Stimulated activated CD8-positive, alpha-beta memory T cell treated with anti-CD3 and anti-CD28 coated beads, Interleukin-4, amount 100 ng/mL, for 4 hours (primary cell): ENCODE results near the gene RNASET2.

Experiments
- DNase-seq, 2 donors: peaks; one replicate each; pipeline ENCODE4 v3.0.0-alpha.2; 2020; ENCODE audit warnings: low read depth in 2 of 2, low spot score in 1 of 2

Gene RNASET2

DNA sequence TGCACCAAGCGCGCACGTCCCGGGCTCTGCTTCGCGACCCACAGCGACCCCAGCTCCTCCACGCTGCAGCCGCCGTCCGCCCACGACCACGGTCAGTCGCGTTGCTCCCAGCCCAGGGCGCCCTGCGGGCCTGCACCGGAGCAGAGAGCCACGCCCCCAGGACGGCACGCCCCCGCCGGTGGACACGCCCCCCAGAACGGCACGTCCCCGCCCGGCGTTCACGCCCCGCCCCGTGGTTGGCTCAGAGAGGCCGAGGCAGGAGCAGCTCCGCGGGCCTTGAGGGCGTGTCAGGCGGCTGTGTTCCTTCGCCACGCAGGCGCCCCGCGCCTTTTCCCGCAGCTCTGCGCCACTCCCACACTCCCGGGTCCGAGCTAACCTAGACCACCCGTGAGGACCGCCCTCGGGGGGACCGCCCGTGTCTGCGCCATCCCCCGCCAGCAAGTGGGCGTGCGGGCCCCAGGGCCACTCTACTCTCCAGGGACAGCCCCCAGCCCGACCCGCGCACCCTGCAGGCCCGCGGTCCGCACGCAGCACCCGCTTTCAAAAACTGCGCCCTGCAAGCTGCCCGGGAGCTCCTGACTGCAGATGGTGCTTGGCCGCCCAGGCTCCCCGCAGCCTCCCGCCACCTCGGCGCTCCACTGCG lies at the start of gene RNASET2:
Gene RNASET2, minus strand, starts transcription at position 107 of the 643 bp plus-strand sequence. CDS start 368 bp downstream, outside the sequence.
- DNase-seq, result peak; percentile 92 to 99

GRCh38 chr6:167005350-167006159 lies 49.2 kb upstream of the RNASET2 start:
- no peak for DNase-seq

DNA sequence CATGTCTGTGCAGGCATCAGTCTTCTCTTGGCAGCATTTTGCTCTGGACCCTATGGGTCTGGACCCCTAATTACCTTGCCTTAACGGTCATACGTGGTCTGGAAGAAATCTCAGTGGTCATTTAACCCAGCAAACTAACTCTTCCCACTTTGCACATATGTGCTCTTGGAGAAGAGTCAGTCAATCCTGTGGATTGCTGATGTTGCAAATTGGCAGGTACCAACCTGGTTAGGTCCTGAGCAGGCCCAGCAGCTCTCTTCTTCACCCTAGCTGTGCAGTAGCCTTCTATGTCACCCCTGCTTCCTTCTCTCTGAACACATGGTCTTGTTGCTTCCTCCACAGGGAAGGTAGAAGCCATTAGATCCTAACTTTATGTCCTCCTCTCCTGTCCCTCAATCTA lies 44.4 kb upstream of the RNASET2 start:
- no peak for DNase-seq

- DNase-seq, result no peak
These were observed 43.5 kb upstream of the RNASET2 start for GRCh38 chr6:166999884-167000253.

DNA sequence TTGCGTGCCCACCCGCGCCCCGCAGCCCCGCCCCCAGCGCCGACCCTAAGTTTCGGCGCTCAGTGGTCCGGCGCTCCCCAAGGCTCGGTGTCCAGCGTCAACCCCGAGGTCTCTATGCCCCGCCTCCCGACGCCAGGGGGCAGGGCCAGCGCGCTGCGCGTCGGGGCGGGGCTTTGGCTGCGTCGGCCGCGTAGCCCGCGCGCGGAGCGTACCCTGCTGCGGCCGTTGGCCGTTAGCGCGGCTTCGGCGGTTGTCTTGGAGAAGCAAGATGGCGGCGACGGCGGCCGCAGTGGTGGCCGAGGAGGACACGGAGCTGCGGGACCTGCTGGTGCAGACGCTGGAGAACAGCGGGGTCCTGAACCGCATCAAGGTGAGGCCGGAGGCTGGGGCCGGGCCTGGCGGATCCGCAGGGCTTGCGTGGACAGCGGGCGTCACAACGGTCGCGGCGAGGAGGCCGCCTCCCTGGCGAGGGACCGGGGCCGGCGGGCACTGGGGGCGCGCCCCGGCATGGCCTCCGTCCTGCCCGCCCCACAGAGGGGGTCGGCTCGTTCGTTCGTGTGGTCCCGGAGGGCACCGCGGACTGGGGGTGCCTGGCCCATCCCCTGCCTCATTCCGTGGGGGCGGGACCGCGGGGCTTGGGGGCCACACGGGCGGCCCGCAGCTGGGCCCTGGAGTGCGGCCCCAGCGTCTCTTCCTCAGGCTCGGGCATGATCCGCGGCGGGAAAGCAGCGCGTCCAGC lies 43.0 kb upstream of the RNASET2 start, which contains the start of gene CEP43:
Gene CEP43, plus strand, starts transcription at position 253 of the 739 bp plus-strand sequence. Its CDS starts 16 bp downstream, at position 269.
- DNase-seq, result peak; percentile 55 to 85

- no peak for DNase-seq
These were observed 42.1 kb upstream of the RNASET2 start for GRCh38 chr6:166998256-166999144.

GRCh38 chr6:166997768-166998255 lies 41.5 kb upstream of the RNASET2 start:
- DNase-seq, result no peak

- DNase-seq, result no peak
These were observed 41.0 kb upstream of the RNASET2 start for GRCh38 chr6:166997348-166997747.

DNA sequence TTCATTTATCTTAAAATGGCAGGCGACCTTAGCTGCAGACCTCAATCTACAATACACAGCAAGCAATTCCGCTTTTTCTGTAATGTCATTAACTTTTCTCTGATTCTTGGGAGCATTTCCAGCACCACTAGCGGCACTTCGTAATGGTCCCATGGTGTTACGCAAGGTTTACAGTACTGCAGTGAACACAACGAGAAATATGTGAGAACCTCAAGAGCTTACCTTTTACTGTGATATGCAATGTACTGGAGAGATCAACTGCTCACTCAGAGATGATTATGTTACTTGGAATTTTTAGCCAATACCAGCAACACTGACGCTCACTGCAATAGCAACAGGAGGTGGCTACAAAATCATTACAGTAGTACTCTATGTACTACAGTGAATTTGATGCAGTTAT lies 40.1 kb upstream of the RNASET2 start:
- DNase-seq, result no peak

GRCh38 chr6:166989427-166990032 lies 33.2 kb upstream of the RNASET2 start:
- peak in 1 of 2 donors; percentile 21 for DNase-seq

DNA sequence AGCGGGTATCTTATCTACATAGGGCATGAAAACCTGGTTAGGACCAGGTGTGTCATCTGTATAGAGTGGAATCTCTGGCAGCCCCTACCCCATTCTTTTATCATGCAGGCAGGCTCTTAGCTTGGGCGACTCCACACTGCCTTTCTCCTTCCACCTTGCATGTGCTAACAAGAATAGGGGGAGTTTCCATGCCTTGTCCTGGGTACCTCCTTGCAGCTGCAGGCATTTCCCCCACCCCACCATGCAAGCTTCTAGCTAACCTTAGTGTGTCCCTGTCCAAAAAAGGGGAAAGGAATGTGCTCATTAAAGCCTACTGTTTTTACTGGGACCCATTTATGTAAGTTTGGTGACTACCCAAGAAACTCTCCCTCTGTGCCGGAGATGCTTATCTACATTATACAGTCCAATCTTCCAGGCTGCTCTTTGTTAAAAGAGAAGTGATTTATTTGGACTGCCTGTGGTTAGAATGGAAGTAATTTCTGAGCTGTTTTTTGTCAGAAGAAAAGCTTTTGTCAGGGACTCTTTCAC lies 32.4 kb upstream of the RNASET2 start:
- no peak for DNase-seq

GRCh38 chr6:166987930-166988329 lies 31.6 kb upstream of the RNASET2 start:
- DNase-seq, result no peak

- DNase-seq, result no peak
These were observed 31.1 kb upstream of the RNASET2 start for GRCh38 chr6:166987448-166987847.

DNA sequence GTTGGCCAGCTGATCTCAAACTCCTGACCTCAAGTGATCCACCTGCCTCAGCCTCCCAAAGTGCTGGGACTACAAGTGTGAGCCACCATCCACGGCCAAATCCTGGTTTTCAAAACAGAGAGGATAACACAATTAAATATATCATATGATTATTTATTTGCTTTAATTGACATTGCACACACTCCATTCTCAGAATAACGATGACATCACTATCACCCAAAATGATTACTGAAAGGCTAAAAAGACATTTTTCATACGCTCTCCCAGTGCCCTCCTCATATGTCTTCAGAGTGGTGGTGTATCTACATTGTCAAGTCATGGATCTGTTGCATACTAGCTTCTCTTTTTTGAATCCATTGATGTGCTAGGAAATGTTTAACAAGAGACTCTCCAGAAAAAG lies 24.4 kb upstream of the RNASET2 start:
- DNase-seq, result no peak

DNA sequence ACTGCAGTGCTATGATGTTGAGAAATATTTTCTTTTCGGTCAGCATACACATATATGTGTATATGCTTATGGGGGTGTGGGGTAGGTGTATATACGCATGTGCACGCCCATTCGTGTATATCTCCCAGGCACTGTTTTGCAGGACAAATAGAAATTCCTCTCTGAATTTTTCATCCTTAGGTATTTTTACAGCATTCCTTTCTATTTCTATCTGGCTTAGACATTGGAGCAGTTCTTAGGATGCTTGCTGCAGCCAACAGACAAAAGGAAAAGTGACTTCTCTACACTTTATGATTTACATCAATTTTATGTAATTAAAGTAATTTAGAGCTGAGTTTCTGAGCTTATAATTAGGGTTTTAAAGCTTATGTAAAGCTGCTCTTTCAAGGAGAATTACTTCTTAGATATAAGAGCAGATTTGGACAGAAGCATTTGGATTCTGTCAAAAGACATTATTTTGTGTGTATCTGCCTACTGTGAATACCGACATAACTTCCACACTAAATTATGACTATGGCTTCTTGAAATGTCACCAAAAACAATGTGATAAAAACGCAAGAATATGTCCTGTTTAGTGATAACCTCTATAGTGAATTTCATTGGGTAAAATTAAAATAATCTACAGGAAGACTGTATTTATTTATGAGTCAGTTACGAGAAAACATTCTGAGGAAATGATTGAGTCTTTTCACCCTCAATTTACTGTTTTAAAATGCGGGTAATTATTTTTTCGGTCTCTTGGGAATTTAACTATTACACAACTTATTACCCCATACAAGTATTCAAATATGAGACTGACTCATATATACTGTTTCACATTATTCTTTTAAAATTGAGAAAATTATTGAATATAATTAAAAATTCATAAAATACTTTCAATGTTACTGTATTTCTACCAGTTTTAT lies 21.5 kb upstream of the RNASET2 start:
- no peak for DNase-seq

- no peak for DNase-seq
These were observed 20.3 kb upstream of the RNASET2 start for GRCh38 chr6:166976636-166977035.

- no peak for DNase-seq
These were observed 15.8 kb upstream of the RNASET2 start for GRCh38 chr6:166972101-166972500.

- no peak for DNase-seq
These were observed 14.9 kb upstream of the RNASET2 start for GRCh38 chr6:166971271-166971670.

GRCh38 chr6:166970776-166971175 lies 14.4 kb upstream of the RNASET2 start:
- no peak for DNase-seq
